ENCODE results near the gene LPO. TPM values are rescaled to one million over a fixed set of nuclear protein-coding genes. Genes with fewer than 3 reads are reported as not detected.
A peak's percentile ranks its signal among the peaks of the same experiment; 100 is the strongest.

Gene LPO
- total RNA-seq, 3 donors from 2014 or later: not detected

GRCh38 chr17:58249270-58250133, 11.1 kb downstream of the LPO start:
- intact Hi-C loops (cut with DNase I, micrococcal nuclease): no loop called here
- peak; percentile 94 for ATAC-seq
- peaks cover 6% of the 10 kb centered on the region for H3K4me1 ChIP-seq (ENCODE audit: low read depth)
- DNase-seq: peak; percentile 65 to 77 (median 68)
- peak; percentile 93 for TF ChIP-seq CTCF (IDR thresholded peaks at IDR 0.05)
- H3K36me3 ChIP-seq (ENCODE audit: low read depth): no peaks in the 10 kb centered on the region
- H3K9me3 ChIP-seq: no peaks in the 10 kb centered on the region
- no peak overlapping the region for H3K4me3 ChIP-seq

- H3K9me3 ChIP-seq: no peaks in the 10 kb centered on the region
- peaks cover 6% of the 10 kb centered on the region for H3K4me1 ChIP-seq (ENCODE audit: low read depth)
- no peak for TF ChIP-seq CTCF (IDR thresholded peaks at IDR 0.05)
- intact Hi-C loops (cut with DNase I, micrococcal nuclease): no loop called here
- no peak overlapping the region for H3K4me3 ChIP-seq
- H3K36me3 ChIP-seq (ENCODE audit: low read depth): no peaks in the 10 kb centered on the region
- ATAC-seq (no peak), DNase-seq (no peak)
Observed at GRCh38 chr17:58250344-58251011, 12.1 kb downstream of the LPO start.

- intact Hi-C loops (cut with DNase I, micrococcal nuclease): no loop called here
- Histone ChIP-seq H3K4me1 (ENCODE audit: low read depth) (peaks cover 6% of the 10 kb centered on the region), H3K9me3 (no peaks in the 10 kb centered on the region), H3K36me3 (ENCODE audit: low read depth) (no peaks in the 10 kb centered on the region), H3K4me3 (no peak overlapping the region)
- ATAC-seq (no peak), DNase-seq (no peak)
- TF ChIP-seq CTCF (IDR thresholded peaks at IDR 0.05): no peak
Observed at GRCh38 chr17:58252141-58252540, 13.8 kb downstream of the LPO start.

- Histone ChIP-seq H3K9me3 (no peaks in the 10 kb centered on the region), H3K4me1 (ENCODE audit: low read depth) (peaks cover 6% of the 10 kb centered on the region), H3K4me3 (no peak overlapping the region), H3K36me3 (ENCODE audit: low read depth) (no peaks in the 10 kb centered on the region)
- DNase-seq (no peak), ATAC-seq (no peak)
- no peak for TF ChIP-seq CTCF (IDR thresholded peaks at IDR 0.05)
- intact Hi-C loops (cut with DNase I, micrococcal nuclease): no loop called here
Observed at GRCh38 chr17:58253082-58253481, 14.7 kb downstream of the LPO start.

GRCh38 chr17:58254803-58255202, 16.4 kb downstream of the LPO start:
- intact Hi-C loops (cut with DNase I, micrococcal nuclease): no loop called here
- ATAC-seq (no peak), DNase-seq (no peak)
- Histone ChIP-seq H3K4me1 (ENCODE audit: low read depth) (no peaks in the 10 kb centered on the region), H3K4me3 (no peak overlapping the region), H3K36me3 (ENCODE audit: low read depth) (no peaks in the 10 kb centered on the region), H3K9me3 (no peaks in the 10 kb centered on the region)
- no peak for TF ChIP-seq CTCF (IDR thresholded peaks at IDR 0.05)
